ENCODE data around the gene ZSCAN12. TPM values are rescaled to one million over a fixed set of nuclear protein-coding genes. Genes with fewer than 3 reads are reported as not detected.

Gene ZSCAN12
- polyA plus RNA-seq, 1 donor (not counting 4 experiments of a cell fraction or from before 2014, with no cell fraction given) = 4.0 TPM

DNA sequence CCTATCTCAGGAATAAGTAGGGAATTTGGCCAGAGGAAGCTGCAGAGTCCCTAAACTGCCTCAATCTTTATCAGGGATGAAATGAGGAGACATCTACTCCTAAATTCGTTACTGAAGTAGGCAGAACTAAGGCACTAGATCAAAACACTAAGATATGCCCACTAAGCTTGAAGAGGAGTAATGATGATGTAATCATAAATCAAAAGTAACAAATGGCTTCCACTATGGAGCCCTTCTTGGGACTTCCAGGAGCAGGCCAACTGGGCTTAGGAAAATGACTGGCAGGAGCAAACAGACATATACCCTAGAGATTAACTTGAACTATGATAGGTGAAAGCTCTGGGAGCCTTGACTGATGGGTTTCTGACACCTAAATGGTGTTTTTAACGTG is 15.4 kb downstream of the ZSCAN12 start:
- H4K20me1 ChIP-seq (ENCODE audit: control insufficient read depth, extremely low read depth, insufficient read depth, low read length) = no peaks in the 10 kb centered on the region
- dilution Hi-C loops (cut with MboI; ENCODE audit: extremely low pct_ligation_motif_present, low sequenced_read_pairs) = no loop called here
- peaks cover 6% of the 10 kb centered on the region for H3K4me1 ChIP-seq (ENCODE audit: control insufficient read depth, extremely low read depth, insufficient read depth, low read length)
- H3K9me1 ChIP-seq (ENCODE audit: control insufficient read depth, extremely low read depth, insufficient read depth, low read length) = no peaks in the 10 kb centered on the region
- H3K79me2 ChIP-seq (ENCODE audit: control insufficient read depth, insufficient read depth, low read length) = peaks cover 3% of the 10 kb centered on the region
- DNase-seq (ENCODE audit: low read depth, low spot score) (no peak), FAIRE-seq (no peak)
- no peak for TF ChIP-seq EZH2 (IDR thresholded peaks at IDR 0.05; ENCODE audit: low read length)
- TF ChIP-seq, protein P1, sequence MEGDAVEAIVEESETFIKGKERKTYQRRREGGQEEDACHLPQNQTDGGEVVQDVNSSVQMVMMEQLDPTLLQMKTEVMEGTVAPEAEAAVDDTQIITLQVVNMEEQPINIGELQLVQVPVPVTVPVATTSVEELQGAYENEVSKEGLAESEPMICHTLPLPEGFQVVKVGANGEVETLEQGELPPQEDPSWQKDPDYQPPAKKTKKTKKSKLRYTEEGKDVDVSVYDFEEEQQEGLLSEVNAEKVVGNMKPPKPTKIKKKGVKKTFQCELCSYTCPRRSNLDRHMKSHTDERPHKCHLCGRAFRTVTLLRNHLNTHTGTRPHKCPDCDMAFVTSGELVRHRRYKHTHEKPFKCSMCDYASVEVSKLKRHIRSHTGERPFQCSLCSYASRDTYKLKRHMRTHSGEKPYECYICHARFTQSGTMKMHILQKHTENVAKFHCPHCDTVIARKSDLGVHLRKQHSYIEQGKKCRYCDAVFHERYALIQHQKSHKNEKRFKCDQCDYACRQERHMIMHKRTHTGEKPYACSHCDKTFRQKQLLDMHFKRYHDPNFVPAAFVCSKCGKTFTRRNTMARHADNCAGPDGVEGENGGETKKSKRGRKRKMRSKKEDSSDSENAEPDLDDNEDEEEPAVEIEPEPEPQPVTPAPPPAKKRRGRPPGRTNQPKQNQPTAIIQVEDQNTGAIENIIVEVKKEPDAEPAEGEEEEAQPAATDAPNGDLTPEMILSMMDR (optimal IDR thresholded peaks at IDR 0.05 in 1 of 3, IDR thresholded peaks at IDR 0.05 in 1 of 3, conservative IDR thresholded peaks at IDR 0.05 in 1 of 3; ENCODE audit: extremely low read depth in 1 of 3, insufficient read depth in 2 of 3, low read length in 3 of 3) = no peak
- no peak overlapping the region for H2AFZ ChIP-seq (ENCODE audit: control insufficient read depth, low read length)
- H3K27me3 ChIP-seq (ENCODE audit: control insufficient read depth, extremely low read depth, insufficient read depth, low read length) = no peaks in the 10 kb centered on the region
- H3K36me3 ChIP-seq (ENCODE audit: control insufficient read depth in 2 of 2, extremely low read depth in 1 of 2, insufficient read depth in 2 of 2, low read length in 2 of 2) = peaks cover 3 to 12% of the 10 kb centered on the region in 2 experiments
- no peaks in the 10 kb centered on the region for H3K9me3 ChIP-seq (ENCODE audit: control insufficient read depth, low read depth, low read length)
- no peak overlapping the region for H3K4me3 ChIP-seq (ENCODE audit: control insufficient read depth in 2 of 3, extremely low read depth in 1 of 3, insufficient read depth in 2 of 3, low read depth in 1 of 3, low read length in 3 of 3)
- no peak overlapping the region for H3K27ac ChIP-seq (ENCODE audit: control insufficient read depth, insufficient read depth, low read length)
- no peak overlapping the region for H3K4me2 ChIP-seq (ENCODE audit: control insufficient read depth, extremely low read depth, insufficient read depth, low read depth, low read length)
- no peak overlapping the region for H3K9ac ChIP-seq (ENCODE audit: control insufficient read depth, extremely low read depth, insufficient read depth, low read length)

DNA sequence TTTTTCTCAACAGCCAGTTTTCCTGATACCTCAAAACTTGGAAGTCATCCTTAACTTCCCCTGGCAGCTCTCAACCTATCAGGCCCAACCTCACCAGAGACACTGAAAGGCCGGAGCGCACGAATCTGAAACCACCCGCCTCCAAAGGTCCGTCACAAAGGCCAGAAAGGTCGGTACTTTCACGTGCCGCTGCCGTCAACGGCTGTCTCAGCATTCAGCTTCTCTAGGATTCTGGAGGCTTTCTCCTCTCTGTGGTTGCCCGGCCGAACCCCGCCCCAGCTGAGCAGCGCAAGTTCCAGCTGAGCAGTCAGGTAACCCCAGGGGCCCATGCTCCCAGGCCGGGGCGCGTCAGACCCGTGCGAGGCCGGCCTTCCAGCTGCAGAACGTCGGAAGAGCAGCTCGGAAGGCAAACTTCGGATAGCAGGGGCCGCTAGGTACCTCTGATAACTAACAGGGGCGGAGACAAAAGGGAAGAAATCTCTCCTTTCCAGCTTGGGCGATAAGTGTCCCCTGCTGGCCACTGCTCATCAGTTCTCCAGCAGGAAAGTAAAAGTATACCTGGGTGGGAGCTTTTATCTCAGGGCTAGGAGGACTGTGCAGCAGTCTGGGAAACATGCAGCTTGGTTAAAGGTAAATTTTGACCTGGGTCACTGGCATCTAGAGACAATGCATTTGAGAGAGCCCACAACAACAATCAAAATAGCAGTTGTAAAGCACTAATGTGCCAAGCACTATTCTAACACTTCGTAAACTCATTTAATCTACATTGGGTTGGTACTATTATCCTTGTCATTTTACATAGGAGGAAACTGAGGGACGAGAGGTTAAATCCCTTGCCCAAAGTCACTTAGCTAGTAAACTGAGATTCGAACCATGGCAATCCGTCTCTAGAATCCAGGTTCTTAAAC is 16.1 kb downstream of the ZSCAN12 start:
- Histone ChIP-seq H2AFZ (ENCODE audit: control insufficient read depth, low read length) (peak overlapping the region; percentile 97), H3K4me1 (ENCODE audit: control insufficient read depth, extremely low read depth, insufficient read depth, low read length) (peaks cover 6% of the 10 kb centered on the region), H3K27ac (ENCODE audit: control insufficient read depth, insufficient read depth, low read length) (peak overlapping the region; percentile 78), H4K20me1 (ENCODE audit: control insufficient read depth, extremely low read depth, insufficient read depth, low read length) (no peaks in the 10 kb centered on the region), H3K9me1 (ENCODE audit: control insufficient read depth, extremely low read depth, insufficient read depth, low read length) (no peaks in the 10 kb centered on the region), H3K9me3 (ENCODE audit: control insufficient read depth, low read depth, low read length) (no peaks in the 10 kb centered on the region), H3K27me3 (ENCODE audit: control insufficient read depth, extremely low read depth, insufficient read depth, low read length) (no peaks in the 10 kb centered on the region), H3K9ac (ENCODE audit: control insufficient read depth, extremely low read depth, insufficient read depth, low read length) (peak overlapping the region; percentile 79), H3K4me2 (ENCODE audit: control insufficient read depth, extremely low read depth, insufficient read depth, low read depth, low read length) (peak overlapping the region; percentile 99), H3K79me2 (ENCODE audit: control insufficient read depth, insufficient read depth, low read length) (peaks cover 3% of the 10 kb centered on the region), H3K36me3 (ENCODE audit: control insufficient read depth in 2 of 2, extremely low read depth in 1 of 2, insufficient read depth in 2 of 2, low read length in 2 of 2) (peaks cover 3 to 12% of the 10 kb centered on the region in 2 experiments), H3K4me3 (ENCODE audit: control insufficient read depth in 2 of 3, extremely low read depth in 1 of 3, insufficient read depth in 2 of 3, low read depth in 1 of 3, low read length in 3 of 3) (peak overlapping the region; percentile 43 to 88 (median 78))
- TF ChIP-seq EZH2 (IDR thresholded peaks at IDR 0.05; ENCODE audit: low read length) = no peak
- TF ChIP-seq, protein P1 (optimal IDR thresholded peaks at IDR 0.05 in 1 of 3, IDR thresholded peaks at IDR 0.05 in 1 of 3, conservative IDR thresholded peaks at IDR 0.05 in 1 of 3; ENCODE audit: extremely low read depth in 1 of 3, insufficient read depth in 2 of 3, low read length in 3 of 3) = peak; percentile 56 to 68 (median 59)
- dilution Hi-C loops (cut with MboI; ENCODE audit: extremely low pct_ligation_motif_present, low sequenced_read_pairs) = no loop called here
- DNase-seq (ENCODE audit: low read depth, low spot score) (no peak), FAIRE-seq (peak; percentile 81)

All from keratinocyte (primary cell).